ENCODE data around the gene DPYSL3. TPM values are rescaled to one million over a fixed set of nuclear protein-coding genes. Genes with fewer than 3 reads are reported as not detected.
A peak's percentile ranks its signal among the peaks of the same experiment; 100 is the strongest.

DPYSL3 gene
- total RNA-seq, 1 donor from 2014 or later: 1.6 TPM

DNA sequence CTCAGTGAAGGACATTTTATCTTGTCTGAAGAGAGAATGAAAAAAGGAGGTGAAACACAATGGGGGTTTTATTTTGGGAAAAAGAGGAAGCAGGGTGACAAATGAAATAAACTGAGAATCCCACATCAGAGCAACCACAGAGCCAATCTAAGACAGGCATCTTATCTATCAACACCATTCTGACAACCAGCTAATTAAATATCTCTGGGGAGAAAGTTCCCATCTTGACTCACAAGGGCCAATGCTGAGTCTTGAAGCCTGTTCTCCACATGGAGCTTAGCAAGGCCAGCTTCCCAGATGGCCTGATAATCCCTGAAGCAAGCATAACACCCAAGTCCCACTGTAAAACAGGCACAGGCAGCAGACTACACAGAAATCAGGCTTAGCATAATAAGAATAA is 30.4 kb downstream of the DPYSL3 start:
- DNase-seq (ENCODE audit: low spot score) (no peak), ATAC-seq (no peak)

GRCh38 chr5:147474140-147474539 is 35.7 kb downstream of the DPYSL3 start:
- ATAC-seq (no peak), DNase-seq (ENCODE audit: low spot score) (no peak)

DNA sequence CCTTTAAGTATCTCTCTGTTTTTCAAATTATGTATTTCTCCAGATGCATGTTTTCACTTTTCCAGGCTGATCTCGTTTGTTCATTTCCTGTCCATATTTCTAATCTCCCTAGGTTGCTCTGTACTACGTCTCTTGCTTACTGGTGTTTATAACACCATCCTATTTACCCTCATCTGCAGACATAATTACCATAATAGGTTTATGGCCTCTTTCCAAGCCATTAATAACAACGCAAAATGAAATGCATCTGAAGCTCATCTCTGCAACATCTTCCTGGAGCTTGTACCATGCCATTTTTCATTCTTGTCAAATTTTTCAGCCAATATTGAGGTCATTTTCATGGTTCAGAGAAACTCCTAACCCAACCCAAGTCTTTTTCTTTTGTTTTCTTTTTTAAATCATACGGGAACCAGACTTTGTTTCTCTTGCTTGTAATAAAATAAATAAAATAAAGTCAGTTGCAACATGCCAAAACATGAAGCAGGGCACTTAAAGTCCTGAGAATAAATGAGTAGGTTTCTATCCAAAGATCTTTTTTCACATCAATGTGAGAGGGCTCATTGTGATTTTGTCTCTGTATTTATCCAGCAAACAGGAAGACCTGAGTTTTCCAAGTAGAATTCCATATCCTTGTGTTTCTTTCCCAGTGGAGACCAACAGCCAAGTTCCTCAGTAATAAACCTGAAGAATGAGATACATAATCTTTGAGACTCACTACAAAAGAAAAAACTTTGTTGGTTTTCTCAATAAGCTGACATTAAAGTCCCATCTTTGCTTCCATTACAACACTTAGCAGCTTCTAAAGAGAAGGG is 37.0 kb downstream of the DPYSL3 start:
- no peak for DNase-seq (ENCODE audit: low spot score)
- no peak for ATAC-seq

DNA sequence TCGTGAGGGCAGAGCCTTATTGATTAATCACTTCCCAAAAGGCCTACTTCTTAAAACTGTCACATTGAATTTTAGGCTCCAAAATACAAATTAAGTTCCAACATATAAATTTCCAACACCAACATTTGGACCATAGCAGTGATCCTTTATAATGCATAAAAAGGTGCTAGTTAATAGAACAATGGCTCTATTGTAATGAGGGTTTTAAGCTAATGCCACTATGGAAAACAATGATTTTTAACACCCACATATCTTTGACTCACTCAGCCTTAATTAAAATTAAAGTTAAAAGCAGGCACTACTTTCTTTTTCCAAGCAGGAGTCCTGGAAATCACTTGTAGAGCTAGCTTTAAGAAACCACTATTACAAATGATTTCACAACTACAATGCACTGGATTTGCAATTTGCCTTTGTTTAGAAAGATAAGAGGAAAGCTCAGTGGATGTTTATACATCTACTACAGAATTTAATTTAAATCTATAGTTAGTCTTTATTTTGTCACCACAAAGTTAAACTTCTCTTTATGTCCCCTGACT is 41.8 kb downstream of the DPYSL3 start:
- ATAC-seq (no peak), DNase-seq (ENCODE audit: low spot score) (no peak)

- ATAC-seq (peak; percentile 41), DNase-seq (ENCODE audit: low spot score) (no peak)
These were observed 43.4 kb downstream of the DPYSL3 start for GRCh38 chr5:147466360-147466980.

DNA sequence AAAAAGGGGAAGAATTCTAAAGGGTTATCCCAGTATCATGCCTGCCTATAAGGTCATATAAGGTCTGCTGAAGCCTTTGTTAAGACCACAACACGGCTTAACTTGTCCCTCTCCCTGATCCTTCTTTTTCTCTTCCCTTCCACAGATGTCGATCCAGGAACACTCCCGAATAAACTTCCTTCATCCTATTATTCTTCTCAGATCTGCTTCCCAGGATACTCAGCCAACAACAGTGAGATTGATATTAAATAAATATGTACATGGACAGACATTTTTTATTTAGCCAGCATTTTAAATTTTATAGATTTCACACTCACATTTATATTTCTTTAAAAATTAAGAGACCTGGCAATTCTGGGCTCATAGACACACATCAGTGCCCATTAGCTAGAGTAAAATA is 44.1 kb downstream of the DPYSL3 start:
- DNase-seq (ENCODE audit: low spot score): no peak
- no peak for ATAC-seq

- peak; percentile 72 for ATAC-seq
- no peak for DNase-seq (ENCODE audit: low spot score)
These were observed 45.7 kb downstream of the DPYSL3 start for GRCh38 chr5:147464211-147464610.

GRCh38 chr5:147461915-147462314 is 48.0 kb downstream of the DPYSL3 start:
- no peak for DNase-seq (ENCODE audit: low spot score)
- ATAC-seq: no peak

GRCh38 chr5:147460380-147460779 is 49.5 kb downstream of the DPYSL3 start:
- DNase-seq (ENCODE audit: low spot score) (no peak), ATAC-seq (no peak)

DNA sequence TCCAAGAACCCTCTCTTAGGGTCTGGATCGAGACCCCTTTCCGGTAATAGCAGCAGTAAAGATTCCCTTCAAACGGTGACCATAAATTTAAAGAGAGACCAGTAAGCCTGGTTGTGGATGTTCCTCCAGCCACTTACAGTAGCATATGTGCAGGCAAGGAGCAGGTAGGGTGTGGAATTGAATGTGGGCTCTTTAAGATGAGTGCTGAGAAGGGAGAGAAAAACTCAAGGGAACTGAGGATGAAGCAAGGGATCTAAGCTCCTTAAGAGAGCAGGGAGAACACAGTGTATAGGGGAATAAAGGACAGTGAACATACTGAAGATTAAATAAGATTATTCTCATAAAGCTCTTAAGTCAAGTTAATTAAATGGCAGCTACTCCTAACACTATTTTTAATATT is 51.3 kb downstream of the DPYSL3 start:
- DNase-seq (ENCODE audit: low spot score) (no peak), ATAC-seq (no peak)

GRCh38 chr5:147455822-147456450 is 53.9 kb downstream of the DPYSL3 start:
- no peak for ATAC-seq
- no peak for DNase-seq (ENCODE audit: low spot score)

DNA sequence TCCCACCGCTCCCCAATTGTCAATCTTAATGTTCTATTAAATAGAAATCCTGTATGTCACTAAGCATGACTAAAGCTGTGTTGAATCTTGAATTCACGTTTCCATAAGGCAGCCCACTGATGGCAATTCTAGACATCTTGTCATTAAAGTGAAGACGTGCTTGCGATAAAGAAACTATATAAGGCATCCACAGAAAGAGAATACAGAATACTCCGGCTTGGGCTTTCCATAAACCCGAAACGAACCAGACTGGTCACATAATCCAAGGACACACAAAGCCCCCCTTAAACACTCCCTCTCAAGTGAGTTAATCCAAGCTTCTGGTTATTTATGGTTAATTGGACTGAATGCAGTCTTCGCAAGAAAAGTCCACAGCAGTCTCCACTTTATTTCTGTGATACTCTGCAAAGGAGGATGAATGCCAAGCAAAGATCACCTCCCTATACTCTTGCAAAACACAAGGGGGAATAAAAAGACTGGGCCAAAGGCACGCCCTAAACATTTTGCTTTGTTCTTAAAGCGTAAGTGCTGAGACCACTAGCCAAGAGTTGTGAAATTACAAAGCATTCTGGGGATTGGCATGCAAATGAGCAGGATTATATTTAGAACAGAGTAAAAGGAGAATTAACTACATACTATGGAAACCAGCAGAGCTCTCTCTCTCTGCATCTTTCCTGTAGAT is 54.7 kb downstream of the DPYSL3 start:
- ATAC-seq: no peak

DNA sequence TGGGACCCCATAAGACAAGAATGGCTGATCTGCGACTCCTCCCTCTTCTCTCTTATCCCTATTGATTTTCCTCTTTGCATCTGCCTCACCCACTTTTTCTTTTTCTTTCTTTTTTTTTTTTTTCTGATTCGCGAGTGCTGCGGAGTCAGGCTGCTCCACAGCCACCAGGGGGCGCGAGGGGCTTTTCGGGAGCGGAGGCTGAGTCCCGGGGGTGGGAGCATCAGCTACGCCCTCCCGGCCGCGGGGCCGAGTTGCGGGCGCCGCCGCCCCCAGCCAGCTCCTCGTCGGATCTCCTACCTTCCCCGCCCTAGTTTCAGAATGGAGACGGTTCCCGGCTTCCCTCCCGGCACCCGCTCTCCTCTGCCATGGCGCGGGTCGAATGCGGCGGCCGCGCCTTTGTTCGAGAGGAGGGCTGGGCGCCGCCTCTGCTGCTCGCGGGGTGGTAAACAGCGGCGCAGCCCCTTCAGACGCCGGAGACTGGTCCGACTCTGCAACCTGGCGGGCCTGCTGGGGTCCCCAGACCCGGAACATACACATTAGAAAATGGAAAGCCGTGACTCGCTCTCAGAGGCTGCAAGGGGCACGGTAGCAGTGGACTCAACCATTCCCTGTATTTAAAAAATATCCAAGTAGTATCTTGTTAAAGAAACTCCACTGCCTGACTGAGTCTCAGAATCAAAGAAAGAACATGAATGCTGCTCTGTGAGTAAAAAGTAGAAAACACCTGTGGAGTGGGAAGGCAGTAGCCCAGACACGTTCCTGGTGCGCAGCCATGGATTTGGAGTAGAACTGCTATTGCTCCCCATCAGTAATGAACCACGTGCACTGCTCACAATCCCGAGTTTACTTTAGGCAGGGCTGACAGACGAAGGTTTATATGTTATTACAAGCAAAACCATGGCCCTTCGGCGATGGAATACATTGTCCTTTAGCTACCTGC is 55.7 kb downstream of the DPYSL3 start:
- ATAC-seq: peak; percentile 94
- peak; percentile 75 for DNase-seq (ENCODE audit: low spot score)

More for the DNA sequence above, 54.7 kb downstream of the DPYSL3 start:
- DNase-seq (ENCODE audit: low spot score): no peak

- no peak for DNase-seq (ENCODE audit: low spot score)
- ATAC-seq: no peak
These were observed 57.6 kb downstream of the DPYSL3 start for GRCh38 chr5:147452165-147452811.

- ATAC-seq (no peak), DNase-seq (ENCODE audit: low spot score) (no peak)
These were observed 58.7 kb downstream of the DPYSL3 start for GRCh38 chr5:147451193-147451592.

DNA sequence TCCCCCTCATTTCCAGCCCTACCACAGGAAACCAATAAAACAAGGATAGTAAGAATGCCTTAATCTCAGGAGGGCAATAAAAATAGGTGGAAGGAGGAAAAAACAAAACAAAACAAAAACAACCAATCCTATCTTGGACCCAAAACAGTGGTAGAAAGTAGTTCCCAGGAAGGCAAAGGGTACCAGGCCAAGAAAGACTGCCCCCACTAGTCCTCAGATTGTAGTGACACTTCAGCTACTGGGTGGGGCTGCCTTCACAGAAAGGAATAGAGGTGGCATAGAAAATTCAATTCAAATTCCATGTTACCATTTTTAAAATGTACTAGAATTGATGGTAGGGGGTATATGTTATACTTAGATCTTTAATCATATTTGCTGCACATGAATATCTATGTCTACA is 59.3 kb downstream of the DPYSL3 start:
- ATAC-seq: no peak
- no peak for DNase-seq (ENCODE audit: low spot score)

DNA sequence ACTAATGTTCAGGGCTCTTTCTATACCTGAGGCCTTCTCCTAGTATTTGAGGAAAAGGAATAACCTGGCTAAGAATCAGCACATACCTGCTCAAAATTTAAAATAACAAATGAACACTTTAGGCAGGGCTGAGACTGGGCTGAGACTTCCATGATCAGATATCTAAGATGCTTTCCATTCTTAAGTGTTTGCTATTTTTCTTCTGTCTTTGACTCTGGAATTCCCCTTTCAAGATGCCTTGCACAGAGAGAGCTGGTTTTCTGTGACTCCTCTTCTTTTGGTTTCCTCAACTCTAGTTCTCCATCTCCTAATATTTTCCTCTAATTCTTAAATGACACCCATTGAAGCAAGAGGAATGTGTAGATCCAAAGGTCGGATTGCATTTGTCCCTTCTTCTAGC is 61.1 kb downstream of the DPYSL3 start:
- no peak for ATAC-seq

DNA sequence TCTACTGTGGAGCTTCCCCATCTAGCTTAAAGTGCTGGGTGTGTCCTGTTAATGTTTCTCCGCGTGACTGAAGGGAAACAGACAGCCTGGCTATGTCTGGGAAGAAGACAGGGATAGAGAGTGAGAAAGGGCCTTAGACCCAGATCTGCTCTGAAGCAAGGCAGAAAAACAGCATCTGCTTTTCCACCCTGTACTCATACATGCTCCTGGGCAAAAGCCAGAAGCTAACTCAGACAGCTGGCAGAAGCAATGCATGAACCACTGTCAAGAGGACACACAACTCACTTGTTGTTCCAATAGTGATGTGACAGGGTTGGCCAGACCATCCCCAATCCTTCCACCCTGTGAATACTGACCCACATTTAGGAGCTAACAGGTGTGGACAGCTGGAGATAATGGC is 63.3 kb downstream of the DPYSL3 start:
- no peak for DNase-seq (ENCODE audit: low spot score)
- ATAC-seq: no peak

More for the DNA sequence above, 61.1 kb downstream of the DPYSL3 start:
- no peak for DNase-seq (ENCODE audit: low spot score)

DNA sequence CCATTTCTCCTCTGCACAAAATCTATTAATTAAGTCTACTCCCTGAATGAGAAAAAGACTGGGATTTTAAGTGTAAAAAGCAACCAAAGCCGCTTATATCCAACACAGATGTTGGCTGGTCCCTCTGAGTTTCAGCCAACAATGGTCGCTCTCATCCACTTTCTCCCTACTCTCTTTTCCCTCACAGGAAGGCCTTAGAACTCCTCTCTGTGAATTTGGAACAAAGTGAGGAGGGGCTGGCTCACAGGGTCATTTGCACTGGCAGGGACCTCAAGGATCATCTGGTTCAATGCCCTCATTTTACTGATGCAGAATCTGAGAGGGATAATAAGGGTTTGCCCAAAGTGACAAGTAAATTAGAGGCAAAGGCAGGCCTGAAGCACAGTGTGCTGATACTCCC is 64.0 kb downstream of the DPYSL3 start:
- no peak for DNase-seq (ENCODE audit: low spot score)

DNA sequence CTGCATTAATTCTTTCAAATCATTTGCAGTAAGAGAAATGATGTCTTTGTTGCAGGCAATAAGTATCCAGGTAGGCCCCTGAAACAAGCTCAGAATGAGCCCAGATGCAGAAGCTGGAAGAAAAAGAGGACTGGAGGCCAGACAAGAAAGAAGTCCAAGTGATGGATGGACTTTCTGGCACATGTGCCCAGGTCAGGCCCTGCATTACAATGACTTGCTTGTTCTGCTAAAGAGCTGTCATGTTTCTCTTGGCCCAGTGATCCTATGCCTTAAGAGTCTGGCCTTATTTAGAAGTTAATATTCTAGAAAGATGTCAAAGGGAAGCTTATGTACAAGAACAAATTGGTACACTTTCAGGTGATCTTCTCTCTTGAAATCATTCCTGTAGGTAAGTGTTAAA is 64.8 kb downstream of the DPYSL3 start:
- ATAC-seq: no peak
- DNase-seq (ENCODE audit: low spot score): no peak

More for the DNA sequence above, 64.0 kb downstream of the DPYSL3 start:
- no peak for ATAC-seq
